PC-3 (cell line): Measurements from ENCODE around the gene ST3GAL3. TPM values are rescaled to one million over a fixed set of nuclear protein-coding genes. Genes with fewer than 3 reads are reported as not detected.
A peak's percentile ranks its signal among the peaks of the same experiment; 100 is the strongest.

ENCODE experiments used
- ATAC-seq: fragments of 200-7000 bp; cut with Tn5 transposase; 2 replicates; pipeline ENCODE4 v1.9.1; 2020; ENCODE audit warnings: mild to moderate bottlenecking, moderate library complexity
- BruUV-seq: library from RNA; stranded (reverse); fragments of 400-500 nt; replicated peaks from 2 replicates; lab custom pipeline; 2021; lab: Mats Ljungman, UMichigan
- CTCF ChIA-PET: fragments of 300-600 bp; sonication (Branson Sonifier 250); formaldehyde crosslinking; loops from one replicate; lab custom pipeline; 2022; ENCODE audit warnings: antibody characterized with exemption; lab: Charles Lee
- POLR2A ChIA-PET: fragments of 300-600 bp; sonication (Branson Sonifier 250); formaldehyde crosslinking; loops from one replicate; lab custom pipeline; 2022; ENCODE audit warnings: antibody characterized with exemption; ENCODE audit not compliant: unreplicated experiment; lab: Charles Lee
- DNase-seq: peaks from one replicate; pipeline ENCODE4 v3.0.0-alpha.2; 2015
- H2AFZ ChIP-seq: fragments of 300-600 bp; sonication (generic); 2 replicates; pipeline ENCODE4 v1.6.0; 2016; ENCODE audit warnings: antibody characterized with exemption, low read length
- H3F3A ChIP-seq: fragments of 300-600 bp; sonication (generic); one replicate; pipeline ENCODE4 v1.6.0; 2017; ENCODE audit warnings: antibody characterized with exemption, low read length, control low read depth, mild to moderate bottlenecking; ENCODE audit not compliant: unreplicated experiment
- H3K27ac ChIP-seq: fragments of 300-600 bp; sonication (generic); 2 replicates; pipeline ENCODE4 v1.5.1; 2016; ENCODE audit warnings: mild to moderate bottlenecking, low read length
- H3K27me3 ChIP-seq: fragments of 300-600 bp; sonication (generic); 2 replicates; pipeline ENCODE4 v1.6.1; 2016; ENCODE audit warnings: low read length, mixed read lengths
- H3K36me3 ChIP-seq: fragments of 300-600 bp; sonication (generic); 2 replicates; pipeline ENCODE4 v1.6.1; 2016; ENCODE audit warnings: low read depth, mixed run types, low read length, mixed read lengths
- H3K4me1 ChIP-seq: fragments of 300-600 bp; sonication (generic); 2 replicates; pipeline ENCODE4 v1.5.1; 2016; ENCODE audit warnings: low read length; ENCODE audit not compliant: insufficient read depth
- H3K4me2 ChIP-seq: fragments of 300-600 bp; sonication (generic); 2 replicates; pipeline ENCODE4 v1.6.0; 2016; ENCODE audit warnings: low read length
- H3K4me3 ChIP-seq: fragments of 300-600 bp; sonication (generic); 2 replicates; pipeline ENCODE4 v1.5.1; 2016; ENCODE audit warnings: mild to moderate bottlenecking, low read length, mixed read lengths
- H3K79me2 ChIP-seq: fragments of 300-600 bp; sonication (generic); 2 replicates; pipeline ENCODE4 v1.6.1; 2017; ENCODE audit warnings: low read length, mixed read lengths
- H3K9ac ChIP-seq: fragments of 300-600 bp; sonication (generic); 2 replicates; pipeline ENCODE4 v1.6.0; 2016; ENCODE audit warnings: mild to moderate bottlenecking, low read length
- H3K9me2 ChIP-seq: fragments of 300-600 bp; sonication (generic); replicated peaks from 2 replicates; pipeline ENCODE4 v1.6.1; 2016; ENCODE audit warnings: mixed run types, low read length, mixed read lengths
- H3K9me3 ChIP-seq: fragments of 300-600 bp; sonication (generic); 2 replicates; pipeline ENCODE4 v1.6.1; 2016; ENCODE audit warnings: low read length, mixed read lengths
- H4K20me1 ChIP-seq: fragments of 300-600 bp; sonication (generic); 2 replicates; pipeline ENCODE4 v1.6.1; 2016; ENCODE audit warnings: low read length, mixed read lengths
- EZH2 ChIP-seq: fragments of 300-600 bp; sonication (generic); IDR thresholded peaks from one replicate; pipeline ENCODE4 v1.6.1; 2017; ENCODE audit warnings: antibody characterized with exemption, mild to moderate bottlenecking, low read length; ENCODE audit not compliant: unreplicated experiment
- EZH2phosphoT487 ChIP-seq: fragments of 300-600 bp; sonication (generic); IDR thresholded peaks from 2 replicates; pipeline ENCODE4 v1.6.1; 2018; ENCODE audit warnings: mild to moderate bottlenecking, antibody characterized with exemption, low read length, borderline replicate concordance
- intact Hi-C: fragments of 100-400 bp; cut with micrococcal nuclease; formaldehyde crosslinking; loops from 2 replicates; pipeline ENCODE4 v1.9.0; 2023
- total RNA-seq: library from RNA; depleted of rRNA; stranded (reverse); fragments of >200 nt; gene quantifications from 2 replicates; pipeline ENCODE4 v1.2.3, GENCODE V29; 2014
- TF ChIP-seq, protein P1 (sequence below): fragments of 300-600 bp; sonication (generic); conservative IDR thresholded peaks from 2 replicates; pipeline ENCODE4 v1.5.1; 2017; ENCODE audit warnings: antibody characterized with exemption, low read depth, mild to moderate bottlenecking, low read length

Gene ST3GAL3
- total RNA-seq, 1 experiment from 2014 or later = 9.0 TPM

DNA sequence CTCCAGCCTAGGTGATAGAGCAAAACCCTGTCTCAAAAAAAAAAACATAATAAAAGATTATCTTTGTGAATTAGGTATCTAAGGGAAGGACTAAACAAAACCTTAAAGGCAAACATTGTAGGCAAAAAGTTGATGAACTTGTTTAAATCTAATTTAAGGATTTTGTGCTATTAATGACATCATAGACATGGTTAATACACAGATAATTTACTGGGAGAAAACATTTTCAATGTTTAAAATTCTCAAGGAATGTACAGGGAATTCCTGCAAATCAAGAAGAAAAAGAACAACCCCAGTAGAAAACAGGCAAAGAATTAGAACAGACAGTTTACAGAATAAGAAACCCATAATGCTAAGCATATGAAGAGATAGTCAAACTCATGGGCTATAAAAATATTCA, 47.6 kb downstream of the ST3GAL3 start:
- ChIA-PET POLR2A (no interaction called here), CTCF (no interaction called here)
- no peaks in the 10 kb centered on the region for H3F3A ChIP-seq
- H3K4me2 ChIP-seq = no peak overlapping the region
- no peak overlapping the region for H3K9ac ChIP-seq
- no peaks in the 10 kb centered on the region for H3K27me3 ChIP-seq
- no peak overlapping the region for H2AFZ ChIP-seq
- intact Hi-C loops = no loop called here
- H3K9me3 ChIP-seq = no peaks in the 10 kb centered on the region
- H3K4me3 ChIP-seq = no peak overlapping the region
- no TSS peak for BruUV-seq
- H3K9me2 ChIP-seq = no peaks in the 10 kb centered on the region
- H3K4me1 ChIP-seq = no peaks in the 10 kb centered on the region
- no peak for ATAC-seq
- H3K27ac ChIP-seq = no peak overlapping the region
- H4K20me1 ChIP-seq = no peaks in the 10 kb centered on the region
- DNase-seq = no peak
- H3K36me3 ChIP-seq = no peaks in the 10 kb centered on the region
- TF ChIP-seq EZH2 = no peak
- TF ChIP-seq, protein P1, sequence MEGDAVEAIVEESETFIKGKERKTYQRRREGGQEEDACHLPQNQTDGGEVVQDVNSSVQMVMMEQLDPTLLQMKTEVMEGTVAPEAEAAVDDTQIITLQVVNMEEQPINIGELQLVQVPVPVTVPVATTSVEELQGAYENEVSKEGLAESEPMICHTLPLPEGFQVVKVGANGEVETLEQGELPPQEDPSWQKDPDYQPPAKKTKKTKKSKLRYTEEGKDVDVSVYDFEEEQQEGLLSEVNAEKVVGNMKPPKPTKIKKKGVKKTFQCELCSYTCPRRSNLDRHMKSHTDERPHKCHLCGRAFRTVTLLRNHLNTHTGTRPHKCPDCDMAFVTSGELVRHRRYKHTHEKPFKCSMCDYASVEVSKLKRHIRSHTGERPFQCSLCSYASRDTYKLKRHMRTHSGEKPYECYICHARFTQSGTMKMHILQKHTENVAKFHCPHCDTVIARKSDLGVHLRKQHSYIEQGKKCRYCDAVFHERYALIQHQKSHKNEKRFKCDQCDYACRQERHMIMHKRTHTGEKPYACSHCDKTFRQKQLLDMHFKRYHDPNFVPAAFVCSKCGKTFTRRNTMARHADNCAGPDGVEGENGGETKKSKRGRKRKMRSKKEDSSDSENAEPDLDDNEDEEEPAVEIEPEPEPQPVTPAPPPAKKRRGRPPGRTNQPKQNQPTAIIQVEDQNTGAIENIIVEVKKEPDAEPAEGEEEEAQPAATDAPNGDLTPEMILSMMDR = no peak
- no peak for TF ChIP-seq EZH2phosphoT487
- no peaks in the 10 kb centered on the region for H3K79me2 ChIP-seq

DNA sequence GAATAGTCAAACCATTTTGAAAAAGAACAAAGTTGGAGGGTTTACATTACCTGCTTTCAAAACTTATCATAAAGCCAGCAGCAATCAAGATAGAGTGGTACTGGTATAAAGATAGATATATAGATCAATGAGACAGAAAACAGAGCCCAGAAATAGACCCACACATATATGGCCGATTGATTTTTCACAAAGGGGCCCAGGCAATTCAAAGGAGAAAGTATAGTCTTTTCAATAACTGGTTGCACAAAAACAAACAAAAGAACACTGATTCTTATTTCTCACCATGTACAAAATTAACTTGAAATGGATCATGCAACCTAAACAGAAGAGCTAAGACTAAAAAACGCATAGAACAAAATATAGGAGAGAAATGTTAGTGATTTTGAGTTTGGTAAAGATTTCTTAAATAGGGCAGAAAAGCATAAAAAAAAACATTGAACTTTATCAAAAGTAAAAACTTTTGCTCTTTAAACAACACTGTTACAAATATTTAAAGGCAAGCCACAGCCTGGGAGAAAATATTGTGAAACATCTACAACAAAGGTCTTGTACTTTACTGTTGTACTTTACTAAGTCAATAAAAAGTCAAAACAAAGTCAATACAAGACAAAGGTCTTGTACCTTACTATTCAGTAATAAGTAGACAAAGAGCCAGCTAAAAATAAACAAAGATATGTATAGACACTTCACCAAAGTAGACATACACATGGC, 50.2 kb downstream of the ST3GAL3 start:
- no peaks in the 10 kb centered on the region for H4K20me1 ChIP-seq
- no peak overlapping the region for H2AFZ ChIP-seq
- H3K4me1 ChIP-seq = no peaks in the 10 kb centered on the region
- H3K27me3 ChIP-seq = no peaks in the 10 kb centered on the region
- POLR2A ChIA-PET = no interaction called here
- intact Hi-C loops = no loop called here
- no peaks in the 10 kb centered on the region for H3F3A ChIP-seq
- no peak overlapping the region for H3K4me3 ChIP-seq
- no peak overlapping the region for H3K9ac ChIP-seq
- ATAC-seq = peak; percentile 35
- H3K9me3 ChIP-seq = no peaks in the 10 kb centered on the region
- no TSS peak for BruUV-seq
- no peaks in the 10 kb centered on the region for H3K9me2 ChIP-seq
- TF ChIP-seq EZH2phosphoT487 (no peak), EZH2 (no peak)
- no peak overlapping the region for H3K27ac ChIP-seq
- no peak overlapping the region for H3K4me2 ChIP-seq
- H3K79me2 ChIP-seq = no peaks in the 10 kb centered on the region
- no peak for DNase-seq
- CTCF ChIA-PET = no interaction called here
- H3K36me3 ChIP-seq = no peaks in the 10 kb centered on the region

DNA sequence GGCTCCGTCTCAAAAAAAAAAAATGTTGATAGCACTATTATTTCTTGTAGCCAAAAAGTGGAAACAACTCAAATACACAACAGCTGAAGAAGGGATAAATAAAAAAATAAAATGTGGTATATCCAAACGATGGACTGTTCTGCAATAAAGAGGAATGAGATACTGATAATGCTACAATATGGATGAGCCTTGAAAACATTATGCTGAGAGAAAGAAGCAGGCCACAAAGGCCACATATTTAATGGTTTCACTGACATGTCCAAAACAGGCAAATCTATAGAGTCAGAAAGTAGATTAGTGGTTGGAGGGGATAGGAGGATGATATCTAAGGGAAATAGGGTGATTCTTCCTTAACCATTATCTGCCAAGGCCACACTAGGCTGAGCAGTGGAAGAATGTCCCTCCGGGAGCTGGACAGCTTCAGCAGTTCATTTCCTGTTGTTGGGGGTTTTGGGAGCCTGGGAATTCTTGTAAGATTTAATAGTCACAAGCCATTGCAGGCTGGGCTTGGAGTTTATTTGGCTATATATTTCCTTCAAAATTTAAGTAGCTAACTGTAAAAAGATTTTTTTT, 53.5 kb downstream of the ST3GAL3 start:
- Histone ChIP-seq H3K27ac (no peak overlapping the region), H3K36me3 (no peaks in the 10 kb centered on the region), H3K4me3 (no peak overlapping the region), H3K9ac (no peak overlapping the region), H3F3A (no peaks in the 10 kb centered on the region), H3K4me1 (peaks cover 8% of the 10 kb centered on the region; the same call in 1 of the 2 replicates), H2AFZ (no peak overlapping the region), H4K20me1 (no peaks in the 10 kb centered on the region), H3K79me2 (no peaks in the 10 kb centered on the region), H3K27me3 (no peaks in the 10 kb centered on the region), H3K9me3 (no peaks in the 10 kb centered on the region), H3K9me2 (no peaks in the 10 kb centered on the region), H3K4me2 (no peak overlapping the region)
- no peak for ATAC-seq
- intact Hi-C loops = loop anchor here (5.0 kb wide), 1 partner anchor 276 kb away; no protein-coding TSS in a partner anchor
- ChIA-PET POLR2A (no interaction called here), CTCF (interaction anchor here (0.6 to 1.1 kb wide), 2 partner anchors 173 to 288 kb away, joined by 3 to 6 read pairs; partner anchors contain the start of gene ARTN)
- DNase-seq = no peak
- TF ChIP-seq EZH2 = no peak
- no peak for TF ChIP-seq EZH2phosphoT487
- TF ChIP-seq, protein P1 = no peak
- BruUV-seq = no TSS peak
